ENCODE measurements around the gene CR1. TPM values are rescaled to one million over a fixed set of nuclear protein-coding genes. Genes with fewer than 3 reads are reported as not detected.

CR1 gene
- total RNA-seq, 4 donors from 2014 or later = 0.49 to 1.6 (median 0.67) TPM

DNA sequence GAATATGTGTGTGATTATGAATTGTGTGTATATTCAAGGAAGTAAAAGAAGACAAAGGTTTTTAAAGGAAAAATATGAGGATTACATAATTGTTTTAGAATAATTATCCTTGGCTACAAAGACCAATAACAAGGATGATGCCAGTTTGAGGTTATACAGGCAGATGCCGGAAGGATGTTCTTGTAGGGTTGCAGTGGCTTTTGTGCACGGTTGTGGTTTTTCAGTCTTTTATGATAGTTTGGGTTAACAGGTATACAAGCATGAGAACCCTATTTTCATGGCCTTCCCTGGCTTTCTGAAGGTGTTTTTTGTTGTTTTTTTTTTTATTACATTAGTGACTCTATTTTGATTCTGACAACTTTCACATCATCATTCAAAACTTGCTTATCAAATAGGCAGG lies 36.9 kb upstream of the CR1 start:
- no peak overlapping the region for H3K4me3 ChIP-seq (ENCODE audit: low read depth, poor library complexity, severe bottlenecking)
- no peak for DNase-seq (ENCODE audit: low spot score in 2 of 2)
- TF ChIP-seq, protein P1, sequence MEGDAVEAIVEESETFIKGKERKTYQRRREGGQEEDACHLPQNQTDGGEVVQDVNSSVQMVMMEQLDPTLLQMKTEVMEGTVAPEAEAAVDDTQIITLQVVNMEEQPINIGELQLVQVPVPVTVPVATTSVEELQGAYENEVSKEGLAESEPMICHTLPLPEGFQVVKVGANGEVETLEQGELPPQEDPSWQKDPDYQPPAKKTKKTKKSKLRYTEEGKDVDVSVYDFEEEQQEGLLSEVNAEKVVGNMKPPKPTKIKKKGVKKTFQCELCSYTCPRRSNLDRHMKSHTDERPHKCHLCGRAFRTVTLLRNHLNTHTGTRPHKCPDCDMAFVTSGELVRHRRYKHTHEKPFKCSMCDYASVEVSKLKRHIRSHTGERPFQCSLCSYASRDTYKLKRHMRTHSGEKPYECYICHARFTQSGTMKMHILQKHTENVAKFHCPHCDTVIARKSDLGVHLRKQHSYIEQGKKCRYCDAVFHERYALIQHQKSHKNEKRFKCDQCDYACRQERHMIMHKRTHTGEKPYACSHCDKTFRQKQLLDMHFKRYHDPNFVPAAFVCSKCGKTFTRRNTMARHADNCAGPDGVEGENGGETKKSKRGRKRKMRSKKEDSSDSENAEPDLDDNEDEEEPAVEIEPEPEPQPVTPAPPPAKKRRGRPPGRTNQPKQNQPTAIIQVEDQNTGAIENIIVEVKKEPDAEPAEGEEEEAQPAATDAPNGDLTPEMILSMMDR (IDR thresholded peaks at IDR 0.05) = no peak
- TF ChIP-seq POLR2A (IDR thresholded peaks at IDR 0.05) = no peak
- intact Hi-C loops (cut with DNase I; ENCODE audit: low total_unique reads) = no loop called here
- 76 to 84% methylated on average over 2 of the region's 2 CpGs for WGBS, 2 donors

DNA sequence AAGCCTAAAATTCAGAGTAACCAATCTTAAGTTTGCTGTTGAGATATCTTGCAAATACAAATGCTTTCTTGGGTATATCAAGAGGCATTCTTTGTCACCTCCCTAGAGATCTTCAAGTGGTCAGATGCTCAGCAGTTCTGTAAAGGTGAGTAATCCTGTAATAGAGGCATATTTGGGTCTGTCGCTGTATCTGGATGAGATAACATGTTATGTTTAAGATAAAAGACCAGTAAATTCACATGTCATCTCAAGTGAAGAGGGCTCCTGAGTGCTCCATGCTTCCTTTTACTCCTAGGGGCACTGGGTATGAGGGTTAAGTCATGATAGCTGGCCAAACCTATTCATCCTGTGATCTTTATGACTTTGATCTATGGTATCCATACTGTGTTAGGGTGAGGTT lies 34.3 kb upstream of the CR1 start:
- 93 to 100% methylated on average over 1 of the region's 1 CpG for WGBS, 2 donors
- H3K4me3 ChIP-seq (ENCODE audit: low read depth, poor library complexity, severe bottlenecking) = no peak overlapping the region
- intact Hi-C loops (cut with DNase I; ENCODE audit: low total_unique reads) = no loop called here
- TF ChIP-seq POLR2A (IDR thresholded peaks at IDR 0.05) = no peak
- TF ChIP-seq, protein P1 (IDR thresholded peaks at IDR 0.05) = no peak
- DNase-seq (ENCODE audit: low spot score in 2 of 2) = no peak

DNA sequence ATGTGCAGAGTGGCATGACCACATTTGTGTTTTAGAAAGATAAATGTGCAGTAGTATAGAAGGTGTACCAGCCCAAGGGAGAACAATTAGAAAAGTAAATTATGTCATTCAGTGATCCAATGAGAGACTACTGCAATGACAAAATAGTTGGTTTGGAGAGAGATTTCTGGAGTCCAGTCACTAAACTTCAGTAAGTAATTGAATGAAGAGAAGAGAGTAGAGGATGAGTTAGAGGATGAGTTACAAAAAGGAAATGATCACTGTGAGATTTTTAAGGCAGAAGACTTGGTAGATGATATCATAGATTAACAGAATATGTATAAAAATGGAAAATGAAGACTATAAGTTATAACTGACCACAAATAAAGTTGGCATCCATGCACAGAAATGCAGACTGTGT lies 33.4 kb upstream of the CR1 start:
- intact Hi-C loops (cut with DNase I; ENCODE audit: low total_unique reads) = no loop called here
- TF ChIP-seq, protein P1 (IDR thresholded peaks at IDR 0.05) = no peak
- TF ChIP-seq POLR2A (IDR thresholded peaks at IDR 0.05) = no peak
- DNase-seq (ENCODE audit: low spot score in 2 of 2) = no peak
- H3K4me3 ChIP-seq (ENCODE audit: low read depth, poor library complexity, severe bottlenecking) = no peak overlapping the region

DNA sequence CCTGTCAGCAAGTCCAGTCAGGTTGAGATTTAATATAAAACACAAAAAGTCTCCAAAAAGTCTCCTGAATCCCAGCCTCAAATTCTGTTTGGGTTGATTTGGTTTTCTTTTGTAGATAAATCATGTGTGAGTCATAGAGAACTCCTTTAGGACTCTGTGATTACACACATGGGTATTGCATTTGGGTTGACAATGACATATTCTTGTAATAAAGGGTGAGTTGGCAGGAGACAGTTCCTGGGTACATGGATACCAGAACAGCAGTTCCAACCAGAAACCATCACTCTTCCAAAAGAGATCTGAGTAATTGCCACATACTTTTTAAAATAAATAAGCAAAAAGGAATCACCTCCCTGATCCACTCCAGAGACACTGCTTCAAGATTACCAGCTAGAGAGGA lies 32.9 kb upstream of the CR1 start:
- intact Hi-C loops (cut with DNase I; ENCODE audit: low total_unique reads) = no loop called here
- H3K4me3 ChIP-seq (ENCODE audit: low read depth, poor library complexity, severe bottlenecking) = no peak overlapping the region
- TF ChIP-seq POLR2A (IDR thresholded peaks at IDR 0.05) = no peak
- TF ChIP-seq, protein P1 (IDR thresholded peaks at IDR 0.05) = no peak
- DNase-seq (ENCODE audit: low spot score in 2 of 2) = no peak

DNA sequence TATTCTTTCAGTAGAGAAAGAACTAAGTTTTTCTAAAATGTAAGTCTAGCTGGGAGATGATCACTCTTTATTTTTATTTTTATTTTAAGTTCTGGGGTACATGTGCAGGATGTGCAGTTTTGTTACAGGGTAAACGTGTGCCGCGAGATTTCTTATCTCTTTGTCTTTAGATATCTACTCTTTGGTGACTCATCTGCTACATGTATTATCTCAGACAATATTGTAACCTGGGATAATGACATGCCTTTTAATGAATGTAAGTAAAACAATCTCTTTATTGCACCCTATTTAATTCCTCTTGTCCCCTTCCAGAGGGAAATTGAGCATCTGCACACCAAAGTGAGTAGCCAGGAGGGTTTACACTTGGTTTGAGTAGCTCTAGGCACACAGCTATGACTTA lies 32.4 kb upstream of the CR1 start:
- TF ChIP-seq, protein P1 (IDR thresholded peaks at IDR 0.05) = no peak
- no peak for TF ChIP-seq POLR2A (IDR thresholded peaks at IDR 0.05)
- intact Hi-C loops (cut with DNase I; ENCODE audit: low total_unique reads) = no loop called here
- H3K4me3 ChIP-seq (ENCODE audit: low read depth, poor library complexity, severe bottlenecking) = no peak overlapping the region
- no peak for DNase-seq (ENCODE audit: low spot score in 2 of 2)
- 69 to 74% methylated on average over 3 of the region's 3 CpGs for WGBS, 2 donors

DNA sequence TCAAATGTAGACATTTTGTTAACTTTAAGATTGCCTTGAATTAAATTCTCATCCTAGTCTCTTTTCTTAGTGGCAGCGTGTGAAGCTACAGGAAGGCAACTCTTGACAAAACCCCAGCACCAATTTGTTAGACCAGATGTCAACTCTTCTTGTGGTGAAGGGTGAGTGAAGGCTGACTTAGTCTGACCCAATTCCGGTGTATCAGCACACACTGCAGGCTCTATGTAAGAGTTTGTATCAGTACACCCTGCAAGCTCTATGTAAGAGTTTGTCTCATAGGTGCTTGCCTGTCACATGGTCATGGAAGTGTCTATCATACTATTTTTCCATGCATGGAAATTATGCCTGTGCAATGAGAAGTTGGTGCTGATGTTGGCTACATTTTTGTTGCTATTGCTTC lies 25.0 kb upstream of the CR1 start:
- WGBS, 2 donors = 79 to 84% methylated on average over 2 of the region's 2 CpGs

More for the DNA sequence above, 25.0 kb upstream of the CR1 start:
- no peak overlapping the region for H3K4me3 ChIP-seq (ENCODE audit: low read depth, poor library complexity, severe bottlenecking)
- DNase-seq (ENCODE audit: low spot score in 2 of 2) = no peak
- TF ChIP-seq, protein P1 (IDR thresholded peaks at IDR 0.05) = no peak
- no peak for TF ChIP-seq POLR2A (IDR thresholded peaks at IDR 0.05)
- intact Hi-C loops (cut with DNase I; ENCODE audit: low total_unique reads) = no loop called here
